Lower leg skin (tissue), 3 donors: Measurements from ENCODE around the gene SMAD6.

Source experiments
- POLR2A ChIP-seq, 2 donors: fragments of 450-650 bp; IDR thresholded peaks; one replicate each; pipeline ENCODE4 v1.6.1; 2016 to 2017; ENCODE audit warnings: antibody characterized with exemption in 2 of 2, mild to moderate bottlenecking in 1 of 2, moderate library complexity in 1 of 2
- TF ChIP-seq, protein P1 (sequence below), 3 donors: fragments of 450-650 bp; IDR thresholded peaks; one replicate each; pipeline ENCODE4 v1.5.1; 2016; ENCODE audit warnings: antibody characterized with exemption in 3 of 3, mild to moderate bottlenecking in 3 of 3, moderate library complexity in 2 of 3

DNA sequence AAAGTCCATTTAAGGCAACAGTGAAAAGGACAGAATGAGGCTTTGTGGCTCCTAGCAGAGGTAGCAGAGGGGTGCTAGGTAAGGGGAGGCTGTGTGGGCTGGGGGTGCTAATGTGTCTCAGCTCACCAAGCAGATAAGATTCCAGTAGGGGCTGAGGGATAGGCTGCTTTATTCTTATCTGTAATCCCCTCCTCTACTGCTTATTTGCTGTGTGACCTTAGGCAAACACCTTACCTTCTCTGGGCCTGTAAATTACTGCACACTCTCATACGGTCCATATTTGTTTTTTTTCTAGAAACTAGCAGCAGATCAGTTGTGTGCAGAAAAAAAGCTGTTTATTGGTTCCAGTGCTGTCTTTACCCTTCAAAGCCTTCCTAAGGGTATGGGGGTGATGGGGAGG lies 52.8 kb downstream of the SMAD6 start:
- TF ChIP-seq, protein P1, sequence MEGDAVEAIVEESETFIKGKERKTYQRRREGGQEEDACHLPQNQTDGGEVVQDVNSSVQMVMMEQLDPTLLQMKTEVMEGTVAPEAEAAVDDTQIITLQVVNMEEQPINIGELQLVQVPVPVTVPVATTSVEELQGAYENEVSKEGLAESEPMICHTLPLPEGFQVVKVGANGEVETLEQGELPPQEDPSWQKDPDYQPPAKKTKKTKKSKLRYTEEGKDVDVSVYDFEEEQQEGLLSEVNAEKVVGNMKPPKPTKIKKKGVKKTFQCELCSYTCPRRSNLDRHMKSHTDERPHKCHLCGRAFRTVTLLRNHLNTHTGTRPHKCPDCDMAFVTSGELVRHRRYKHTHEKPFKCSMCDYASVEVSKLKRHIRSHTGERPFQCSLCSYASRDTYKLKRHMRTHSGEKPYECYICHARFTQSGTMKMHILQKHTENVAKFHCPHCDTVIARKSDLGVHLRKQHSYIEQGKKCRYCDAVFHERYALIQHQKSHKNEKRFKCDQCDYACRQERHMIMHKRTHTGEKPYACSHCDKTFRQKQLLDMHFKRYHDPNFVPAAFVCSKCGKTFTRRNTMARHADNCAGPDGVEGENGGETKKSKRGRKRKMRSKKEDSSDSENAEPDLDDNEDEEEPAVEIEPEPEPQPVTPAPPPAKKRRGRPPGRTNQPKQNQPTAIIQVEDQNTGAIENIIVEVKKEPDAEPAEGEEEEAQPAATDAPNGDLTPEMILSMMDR (IDR thresholded peaks at IDR 0.05) = no peak
- TF ChIP-seq POLR2A (IDR thresholded peaks at IDR 0.05) = no peak
